HCT116 (cell line): ENCODE results near the gene RIPOR1. TPM values are rescaled to one million over a fixed set of nuclear protein-coding genes. Genes with fewer than 3 reads are reported as not detected.

Experiments
- ATAC-seq: fragments of 200-7000 bp; cut with Tn5 transposase; 2 replicates; pipeline ENCODE4 v1.9.1; 2020; ENCODE audit warnings: mild to moderate bottlenecking, moderate library complexity
- BruUV-seq: library from RNA; stranded (reverse); fragments of 400-500 nt; replicated peaks from 2 replicates; lab custom pipeline; 2021; lab: Mats Ljungman, UMichigan
- CTCF ChIA-PET: fragments of 300-600 bp; sonication (Branson Sonifier 250); formaldehyde crosslinking; loops from one replicate; lab custom pipeline; 2021; ENCODE audit warnings: antibody characterized with exemption; lab: Charles Lee
- POLR2A ChIA-PET: fragments of 300-600, 350-600 bp; sonication (Branson Sonifier 250); formaldehyde crosslinking; loops from one replicate; lab custom pipeline; 2021; ENCODE audit warnings: antibody characterized with exemption; lab: Charles Lee
- RAD21 ChIA-PET, 2 experiments: fragments of 300-600 bp; sonication (Branson Sonifier 250); formaldehyde crosslinking; loops; one replicate each; lab custom pipeline; 2023; ENCODE audit warnings: low total read pairs in 2 of 2; ENCODE audit not compliant: uncharacterized antibody in 2 of 2, unreplicated experiment in 2 of 2, low non-redundant PET in 1 of 2; lab: Charles Lee
- DNase-seq: peaks from one replicate; pipeline ENCODE4 v3.0.0-alpha.2; 2010; ENCODE audit warnings: low read depth, low spot score
- H2AFZ ChIP-seq: fragments of 200-600 bp; shearing (Covaris generic), sonication (generic); 2 replicates; pipeline ENCODE4 v1.6.1; 2017; ENCODE audit warnings: low read depth, mixed run types, mixed read lengths, antibody characterized with exemption, low read length; ENCODE audit not compliant: poor library complexity, severe bottlenecking
- H3K27ac ChIP-seq: 2 replicates; pipeline ENCODE4 v1.5.1; 2012; ENCODE audit warnings: low read depth, low read length
- H3K27me3 ChIP-seq: fragments of 200-600 bp; sonication (generic); 2 replicates; pipeline ENCODE4 v1.6.1; 2016; ENCODE audit warnings: mixed run types, low read length, mixed read lengths; ENCODE audit not compliant: insufficient read depth
- H3K36me3 ChIP-seq, 2 experiments: fragments of 200-500 bp in 1 of 2; fragments of 200-600 bp in 1 of 2; sonication (Bioruptor generic) in 1 of 2; sonication (generic) in 1 of 2; 2 replicates each; pipeline versions ENCODE4 v1.5.1 to v1.6.1; 2014 to 2016; ENCODE audit warnings: low read length in 2 of 2, inconsistent platforms in 1 of 2, mixed read lengths in 1 of 2, mixed run types in 1 of 2; ENCODE audit not compliant: insufficient read depth in 2 of 2, control insufficient read depth in 1 of 2
- H3K4me1 ChIP-seq, 2 experiments: fragments of 200-600 bp in 1 of 2; sonication (generic) in 1 of 2; 2 replicates each; pipeline versions ENCODE4 v1.5.1 to v1.6.1; 2012 to 2017; ENCODE audit warnings: low read length in 2 of 2, inconsistent platforms in 1 of 2, mild to moderate bottlenecking in 1 of 2, mixed read lengths in 1 of 2, mixed run types in 1 of 2, moderate library complexity in 1 of 2; ENCODE audit not compliant: insufficient read depth in 2 of 2, control insufficient read depth in 1 of 2
- H3K4me2 ChIP-seq: fragments of 200-600 bp; sonication (generic); 2 replicates; pipeline ENCODE4 v1.6.1; 2017; ENCODE audit warnings: mixed run types, low read length, mixed read lengths
- H3K4me3 ChIP-seq, 2 experiments: fragments of 200-600 bp in 1 of 2; sonication (generic) in 1 of 2; replicated peaks in 1 of 2; 2 replicates each; pipeline ENCODE4 v1.5.1; 2011 to 2016; ENCODE audit warnings: low read length in 2 of 2, control low read depth in 1 of 2, low read depth in 1 of 2, mild to moderate bottlenecking in 1 of 2, mixed read lengths in 1 of 2, mixed run types in 1 of 2
- H3K79me2 ChIP-seq: fragments of 200-600 bp; sonication (generic); 2 replicates; pipeline ENCODE4 v1.6.1; 2017; ENCODE audit warnings: mild to moderate bottlenecking, mixed run types, low read length, moderate library complexity, mixed read lengths; ENCODE audit not compliant: insufficient read depth
- H3K9ac ChIP-seq: fragments of 200-600 bp; sonication (generic); 2 replicates; pipeline ENCODE4 v1.6.1; 2016; ENCODE audit warnings: low read length, mixed read lengths
- H3K9me2 ChIP-seq: fragments of 200-600 bp; sonication (generic), shearing (Covaris generic); 2 replicates; pipeline ENCODE4 v1.6.1; 2017; ENCODE audit warnings: mixed run types, mild to moderate bottlenecking, moderate library complexity; ENCODE audit not compliant: insufficient read depth
- H3K9me3 ChIP-seq, 2 experiments: fragments of 200-500 bp in 1 of 2; fragments of 200-600 bp in 1 of 2; sonication (Bioruptor generic) in 1 of 2; sonication (generic) in 1 of 2; 2 replicates each; pipeline ENCODE4 v1.6.1; 2014 to 2017; ENCODE audit warnings: low read length in 2 of 2, mixed read lengths in 2 of 2, inconsistent platforms in 1 of 2, low read depth in 1 of 2, mild to moderate bottlenecking in 1 of 2, mixed run types in 1 of 2, moderate library complexity in 1 of 2; ENCODE audit not compliant: control insufficient read depth in 1 of 2, insufficient read depth in 1 of 2
- H4K20me1 ChIP-seq: fragments of 200-600 bp; sonication (generic), shearing (Covaris generic); 2 replicates; pipeline ENCODE4 v1.6.1; 2017; ENCODE audit warnings: mixed run types, mild to moderate bottlenecking, moderate library complexity; ENCODE audit not compliant: insufficient read depth
- CBX3 ChIP-seq: IDR thresholded peaks from 2 replicates; pipeline ENCODE4 v1.6.1; 2012; ENCODE audit warnings: low read depth
- CEBPB ChIP-seq: IDR thresholded peaks from 2 replicates; pipeline ENCODE4 v1.6.1; 2012; ENCODE audit warnings: low read depth
- EGR1 ChIP-seq: IDR thresholded peaks from 2 replicates; pipeline ENCODE4 v1.6.1; 2012; ENCODE audit warnings: low read depth
- ELF1 ChIP-seq: IDR thresholded peaks from 2 replicates; pipeline ENCODE4 v1.6.1; 2012; ENCODE audit warnings: low read depth, borderline replicate concordance
- EZH2 ChIP-seq: fragments of 200-600 bp; sonication (generic); IDR thresholded peaks from 2 replicates; pipeline ENCODE4 v1.6.1; 2017; ENCODE audit warnings: antibody characterized with exemption, mixed run types
- FOSL1 ChIP-seq: IDR thresholded peaks from 2 replicates; pipeline ENCODE4 v1.6.1; 2012; ENCODE audit warnings: low read depth
- POLR2A ChIP-seq: IDR thresholded peaks from 2 replicates; pipeline ENCODE4 v1.7.0; 2011; ENCODE audit warnings: borderline replicate concordance; ENCODE audit not compliant: insufficient read depth, insufficient read length; ENCODE audit errors: extremely low read depth
- RAD21 ChIP-seq: IDR thresholded peaks from 2 replicates; pipeline ENCODE4 v1.6.1; 2012; ENCODE audit warnings: low read depth, mild to moderate bottlenecking
- SIN3A ChIP-seq: IDR thresholded peaks from 2 replicates; pipeline ENCODE4 v1.6.1; 2012; ENCODE audit warnings: low read depth
- SRF ChIP-seq: IDR thresholded peaks from 2 replicates; pipeline ENCODE4 v1.6.1; 2012; ENCODE audit warnings: low read depth
- TCF7L2 ChIP-seq: IDR thresholded peaks from 2 replicates; pipeline ENCODE4 v1.7.0; 2011; ENCODE audit warnings: borderline replicate concordance, inconsistent platforms; ENCODE audit not compliant: insufficient read depth, insufficient read length; ENCODE audit errors: extremely low read depth
- YY1 ChIP-seq: IDR thresholded peaks from 2 replicates; pipeline ENCODE4 v1.6.1; 2011; ENCODE audit warnings: low read length, low read depth, moderate library complexity, mild to moderate bottlenecking; ENCODE audit not compliant: insufficient replicate concordance; ENCODE audit errors: extremely low read depth
- ZFX ChIP-seq: fragments of 450-650 bp; IDR thresholded peaks from 2 replicates; pipeline ENCODE4 v1.6.1; 2017
- ZNF274 ChIP-seq: fragments of 200-500 bp; sonication (Bioruptor generic); IDR thresholded peaks from 2 replicates; pipeline ENCODE4 v1.6.1; 2014; ENCODE audit warnings: mild to moderate bottlenecking, low read depth, low read length, inconsistent platforms
- intact Hi-C: fragments of 100-400 bp; cut with micrococcal nuclease; formaldehyde crosslinking; loops from 2 replicates; pipeline ENCODE4 v1.10.0; 2022
- total RNA-seq: library from RNA; stranded (reverse); gene quantifications from one replicate; pipeline ENCODE4 v1.2.1, GENCODE V29; 2021; ENCODE audit not compliant: unreplicated experiment
- TF ChIP-seq, protein P1 (sequence below): IDR thresholded peaks from 2 replicates; pipeline ENCODE4 v1.6.1; 2012; ENCODE audit warnings: low read depth
- TF ChIP-seq, protein P2 (sequence below): IDR thresholded peaks from 2 replicates; pipeline ENCODE4 v1.6.1; 2012

Gene RIPOR1
- total RNA-seq, 1 experiment from 2014 or later, result 60.0 TPM

DNA sequence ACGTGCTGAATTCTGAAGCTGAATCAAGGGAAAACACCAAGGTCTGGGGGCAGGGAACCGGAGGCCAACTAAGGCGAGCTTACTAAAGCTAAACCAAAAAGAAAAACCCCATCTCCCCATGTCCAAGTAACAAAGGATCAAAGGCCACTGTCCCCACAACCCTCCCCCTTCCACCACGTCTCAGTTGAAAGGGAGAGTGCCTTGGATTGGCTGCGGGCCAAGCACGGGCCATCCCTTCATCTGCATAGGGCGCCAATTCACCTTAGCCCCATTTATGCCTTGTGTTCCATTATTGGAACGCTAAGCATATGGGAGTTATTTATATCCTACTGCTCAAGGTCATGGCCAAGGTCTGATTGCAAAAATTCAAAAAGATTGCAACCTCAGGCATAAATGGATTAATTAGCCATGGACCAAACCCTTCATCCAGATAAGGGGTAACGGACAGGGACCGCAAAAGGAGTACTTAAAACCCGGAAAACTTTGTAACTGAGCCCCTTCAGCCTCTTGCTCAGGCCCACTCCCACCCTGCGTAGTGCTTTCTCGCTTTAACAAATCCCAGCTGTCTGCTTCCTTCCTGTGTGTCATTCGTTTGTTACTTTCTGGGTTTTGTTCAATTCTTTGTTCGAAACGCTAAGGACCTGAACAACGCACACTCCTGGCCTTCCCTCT lies 46.9 kb upstream of the RIPOR1 start:
- Histone ChIP-seq H3K79me2 (peaks cover 31% of the 10 kb centered on the region), H3K36me3 (no peaks in the 10 kb centered on the region), H3K4me1 (peaks cover 12 to 20% of the 10 kb centered on the region in 2 experiments), H3K4me2 (peak overlapping the region; percentile 98), H3K27me3 (no peaks in the 10 kb centered on the region), H2AFZ (peak overlapping the region; percentile 83), H3K27ac (peak overlapping the region; percentile 48), H3K4me3 (peak overlapping the region; percentile 72 to 93), H3K9me2 (no peaks in the 10 kb centered on the region), H3K9ac (peak overlapping the region; percentile 64), H3K9me3 (no peaks in the 10 kb centered on the region), H4K20me1 (no peaks in the 10 kb centered on the region)
- ChIA-PET RAD21 (no interaction called here), CTCF (interaction anchor here (0.8 to 2.5 kb wide), 18 partner anchors 9 to 521 kb away, joined by 3 to 29 read pairs (median 4); partner anchors contain the start of genes CES3 and TMEM208), POLR2A (interaction anchor here (0.7 to 1.4 kb wide), 4 partner anchors 11 to 208 kb away, joined by 3 to 4 read pairs (median 4); no protein-coding TSS in a partner anchor)
- DNase-seq, result no peak
- intact Hi-C loops, result loop anchor here (1.0 kb wide), 1 partner anchor 33 kb away; no protein-coding TSS in a partner anchor
- peak; percentile 14; the same call in 1 of the 2 replicates for ATAC-seq
- TF ChIP-seq CBX3, result no peak
- no peak for TF ChIP-seq EZH2
- TF ChIP-seq SIN3A, result no peak
- TF ChIP-seq EGR1, result no peak
- TF ChIP-seq ELF1, result no peak
- TF ChIP-seq, protein P1, sequence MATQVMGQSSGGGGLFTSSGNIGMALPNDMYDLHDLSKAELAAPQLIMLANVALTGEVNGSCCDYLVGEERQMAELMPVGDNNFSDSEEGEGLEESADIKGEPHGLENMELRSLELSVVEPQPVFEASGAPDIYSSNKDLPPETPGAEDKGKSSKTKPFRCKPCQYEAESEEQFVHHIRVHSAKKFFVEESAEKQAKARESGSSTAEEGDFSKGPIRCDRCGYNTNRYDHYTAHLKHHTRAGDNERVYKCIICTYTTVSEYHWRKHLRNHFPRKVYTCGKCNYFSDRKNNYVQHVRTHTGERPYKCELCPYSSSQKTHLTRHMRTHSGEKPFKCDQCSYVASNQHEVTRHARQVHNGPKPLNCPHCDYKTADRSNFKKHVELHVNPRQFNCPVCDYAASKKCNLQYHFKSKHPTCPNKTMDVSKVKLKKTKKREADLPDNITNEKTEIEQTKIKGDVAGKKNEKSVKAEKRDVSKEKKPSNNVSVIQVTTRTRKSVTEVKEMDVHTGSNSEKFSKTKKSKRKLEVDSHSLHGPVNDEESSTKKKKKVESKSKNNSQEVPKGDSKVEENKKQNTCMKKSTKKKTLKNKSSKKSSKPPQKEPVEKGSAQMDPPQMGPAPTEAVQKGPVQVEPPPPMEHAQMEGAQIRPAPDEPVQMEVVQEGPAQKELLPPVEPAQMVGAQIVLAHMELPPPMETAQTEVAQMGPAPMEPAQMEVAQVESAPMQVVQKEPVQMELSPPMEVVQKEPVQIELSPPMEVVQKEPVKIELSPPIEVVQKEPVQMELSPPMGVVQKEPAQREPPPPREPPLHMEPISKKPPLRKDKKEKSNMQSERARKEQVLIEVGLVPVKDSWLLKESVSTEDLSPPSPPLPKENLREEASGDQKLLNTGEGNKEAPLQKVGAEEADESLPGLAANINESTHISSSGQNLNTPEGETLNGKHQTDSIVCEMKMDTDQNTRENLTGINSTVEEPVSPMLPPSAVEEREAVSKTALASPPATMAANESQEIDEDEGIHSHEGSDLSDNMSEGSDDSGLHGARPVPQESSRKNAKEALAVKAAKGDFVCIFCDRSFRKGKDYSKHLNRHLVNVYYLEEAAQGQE, result no peak
- no peak for TF ChIP-seq FOSL1
- no peak for TF ChIP-seq POLR2A
- no peak for TF ChIP-seq RAD21
- TF ChIP-seq ZNF274, result no peak
- no peak for TF ChIP-seq CEBPB
- TF ChIP-seq, protein P2, sequence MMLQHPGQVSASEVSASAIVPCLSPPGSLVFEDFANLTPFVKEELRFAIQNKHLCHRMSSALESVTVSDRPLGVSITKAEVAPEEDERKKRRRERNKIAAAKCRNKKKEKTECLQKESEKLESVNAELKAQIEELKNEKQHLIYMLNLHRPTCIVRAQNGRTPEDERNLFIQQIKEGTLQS, result no peak
- TF ChIP-seq YY1, result no peak
- TF ChIP-seq ZFX, result no peak
- no peak for TF ChIP-seq SRF
- TF ChIP-seq TCF7L2, result no peak
- TSS peak; percentile 87 for BruUV-seq
